Activated naive CD8-positive, alpha-beta T cell treated with anti-CD3 and anti-CD28 coated beads, Interleukin-2, amount 50 U/mL, for 16 hours (primary cell): Measurements from ENCODE around the gene PEX1.
A peak's percentile ranks its signal among the peaks of the same experiment; 100 is the strongest.
"Not testable (repeated sequence)": the region's sequence is repeated elsewhere in the genome, so short reads cannot be mapped to it uniquely, and the experiment has no call there.

Experiments
- DNase-seq: peaks from one replicate; pipeline ENCODE4 v3.0.0-alpha.2; 2020; ENCODE audit warnings: low read depth, low spot score

The PEX1 gene

DNA sequence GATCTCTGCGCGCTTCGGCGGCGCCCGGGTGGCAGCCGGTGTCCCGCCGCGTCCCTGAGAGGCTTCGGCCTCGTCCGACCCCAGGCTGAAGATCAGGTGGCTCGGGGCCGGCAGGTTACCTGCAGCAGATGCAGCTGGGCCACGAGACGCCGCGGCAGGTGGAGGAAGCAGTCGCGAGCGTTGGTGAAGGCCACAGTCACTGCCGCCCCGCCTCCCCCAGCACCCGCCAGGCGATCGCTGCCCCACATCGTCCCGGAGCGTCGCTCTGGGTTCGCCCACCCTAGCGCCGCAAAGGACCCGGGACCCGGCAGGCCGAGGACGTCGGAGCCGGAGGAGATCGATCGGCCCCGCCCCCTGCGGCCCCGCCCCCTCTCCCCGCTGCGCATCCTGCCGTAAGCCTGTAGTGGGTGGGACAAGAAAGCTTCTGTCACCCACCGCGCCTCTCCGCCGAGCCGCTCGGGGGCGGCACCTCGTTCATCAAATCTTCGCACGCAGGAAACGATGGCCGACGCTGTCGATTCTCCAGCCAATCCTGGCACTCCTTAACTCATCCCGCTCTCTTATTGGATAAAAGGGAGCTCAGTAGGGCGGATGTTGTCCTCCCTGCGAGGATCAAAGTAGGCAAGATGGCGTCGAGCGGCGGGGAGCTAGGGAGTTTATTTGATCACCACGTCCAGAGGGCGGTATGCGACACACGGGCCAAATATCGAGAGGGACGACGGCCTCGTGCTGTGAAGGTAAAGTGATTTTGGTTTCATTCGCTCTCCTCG, at the start of gene PEX1, which contains the start of gene RBM48:
TSS of gene PEX1 (minus strand) at position 333 of the 770 bp plus-strand sequence. CDS start at position 248, 85 bp downstream.
TSS of gene RBM48 (plus strand) at position 608 of the 770 bp plus-strand sequence. CDS start at position 627, 19 bp downstream.
- peak; percentile 88 for DNase-seq

DNA sequence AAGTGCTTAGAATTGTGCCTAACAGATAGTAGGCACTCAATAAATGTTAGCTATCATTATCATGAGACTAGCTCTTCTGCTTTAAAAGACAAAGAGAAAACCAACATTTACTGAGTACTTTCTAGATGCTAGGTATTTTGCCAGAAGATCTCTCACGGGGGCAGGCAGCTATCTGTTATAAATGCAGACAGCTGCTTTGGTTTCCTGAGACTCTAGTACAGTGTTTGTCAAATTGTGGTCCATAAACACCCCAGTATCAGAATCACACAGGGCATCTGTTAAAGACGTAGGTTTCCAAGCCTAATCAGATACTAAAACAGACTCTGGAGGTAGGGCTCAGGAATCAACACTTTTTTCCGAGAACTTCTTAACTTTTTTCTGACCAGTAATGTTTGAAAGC, 48.0 kb upstream of the PEX1 start:
- DNase-seq, result no peak

DNA sequence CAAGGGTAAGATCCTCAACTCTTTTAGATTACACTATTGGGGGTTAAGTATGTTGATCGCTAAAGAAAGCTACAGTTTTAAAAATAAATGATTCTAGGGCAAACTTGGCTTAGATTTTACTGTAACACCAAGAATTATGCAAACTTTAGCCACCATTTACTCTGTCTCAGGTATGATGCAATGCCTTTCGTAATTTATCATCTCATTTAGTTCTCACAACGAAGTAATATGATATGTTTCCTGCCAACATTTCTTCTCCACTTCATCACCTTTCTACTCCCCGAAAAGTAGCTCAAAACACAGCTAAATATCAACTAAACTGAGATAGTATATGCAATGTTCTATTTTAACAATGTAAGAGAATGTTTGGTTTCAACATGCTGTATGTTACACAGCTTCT, 40.8 kb upstream of the PEX1 start:
- DNase-seq, result no peak

DNA sequence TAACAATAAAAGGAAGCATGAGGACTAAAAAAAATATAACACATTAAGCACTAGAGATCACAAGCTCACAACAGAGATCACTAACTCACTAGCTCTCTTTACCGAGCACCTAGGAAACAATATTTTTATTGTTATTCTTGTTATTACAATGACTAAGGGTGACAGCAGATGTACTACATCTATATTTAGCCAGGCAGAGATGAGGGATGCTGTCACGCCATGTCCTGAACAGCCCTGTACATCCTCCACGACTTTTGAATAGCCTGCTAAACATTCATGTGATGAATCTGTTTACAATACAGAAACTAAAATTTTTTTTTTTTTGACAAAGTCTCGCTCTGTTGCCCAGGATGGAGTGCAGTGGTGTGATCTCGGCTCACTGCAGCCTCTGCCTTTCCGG, 39.1 kb upstream of the PEX1 start:
- no peak for DNase-seq

DNA sequence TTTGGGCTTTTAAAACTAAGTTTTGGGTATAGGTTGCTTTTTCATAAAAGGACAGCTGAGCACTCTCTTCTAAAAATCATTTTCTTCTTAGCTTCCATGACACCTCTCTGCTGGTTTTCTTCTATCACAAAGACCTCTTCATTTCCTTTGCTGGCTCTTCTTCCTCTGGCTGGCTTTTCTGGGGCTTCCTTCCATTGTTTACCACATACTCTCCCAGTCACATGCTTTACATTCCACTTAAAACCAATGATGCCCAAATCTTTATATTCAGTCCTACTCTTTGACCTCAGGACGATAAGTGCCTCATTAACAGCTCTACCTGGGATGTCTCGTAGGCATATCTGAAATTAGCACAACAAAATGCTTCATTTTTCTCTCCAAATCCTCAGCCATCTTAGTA, 35.0 kb upstream of the PEX1 start:
- no peak for DNase-seq

DNA sequence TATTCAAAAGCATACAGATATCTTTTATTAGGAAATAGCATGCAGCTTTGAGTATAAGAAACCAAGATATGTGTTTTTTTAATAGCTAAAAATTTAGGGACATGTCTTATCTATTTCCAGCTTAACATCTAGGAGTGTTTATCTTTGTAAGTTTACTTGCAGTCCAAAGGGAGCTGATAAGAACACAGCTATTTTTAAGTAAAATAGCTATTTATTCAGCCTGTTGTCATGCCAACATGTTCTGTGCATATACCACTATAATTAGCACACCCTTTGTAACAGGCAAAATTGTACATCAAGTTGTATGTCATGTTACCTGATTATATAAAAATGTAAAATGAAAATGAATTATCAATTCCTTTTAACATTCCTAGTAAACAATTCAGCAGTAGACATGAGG, 32.3 kb upstream of the PEX1 start:
- no peak for DNase-seq

DNA sequence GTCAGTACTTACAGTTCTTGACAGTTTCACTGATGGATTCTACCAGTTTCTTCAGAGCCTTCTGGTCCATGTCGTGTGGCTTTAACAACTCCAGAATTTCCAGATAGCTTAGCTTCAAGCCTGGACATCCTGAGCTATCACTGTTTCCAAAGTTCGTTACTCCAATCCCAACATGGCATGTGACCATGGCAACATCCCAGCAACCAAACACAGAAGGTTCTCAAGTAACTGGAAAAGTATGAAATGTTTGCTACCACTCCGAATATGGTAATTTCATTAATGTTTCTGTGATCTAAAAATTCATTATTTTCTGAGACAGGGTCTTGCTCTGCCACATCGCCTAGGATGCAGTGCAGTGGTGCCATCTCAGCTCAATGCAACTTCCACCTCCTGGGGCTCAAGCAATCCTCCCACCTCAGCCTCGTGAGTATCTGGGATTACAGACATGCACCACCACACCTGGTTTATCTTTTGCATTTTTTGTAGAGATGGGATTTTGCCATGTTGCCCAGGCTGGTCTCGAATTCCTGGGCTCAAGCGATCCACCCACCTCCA, 29.6 kb upstream of the PEX1 start:
- DNase-seq, result no peak

DNA sequence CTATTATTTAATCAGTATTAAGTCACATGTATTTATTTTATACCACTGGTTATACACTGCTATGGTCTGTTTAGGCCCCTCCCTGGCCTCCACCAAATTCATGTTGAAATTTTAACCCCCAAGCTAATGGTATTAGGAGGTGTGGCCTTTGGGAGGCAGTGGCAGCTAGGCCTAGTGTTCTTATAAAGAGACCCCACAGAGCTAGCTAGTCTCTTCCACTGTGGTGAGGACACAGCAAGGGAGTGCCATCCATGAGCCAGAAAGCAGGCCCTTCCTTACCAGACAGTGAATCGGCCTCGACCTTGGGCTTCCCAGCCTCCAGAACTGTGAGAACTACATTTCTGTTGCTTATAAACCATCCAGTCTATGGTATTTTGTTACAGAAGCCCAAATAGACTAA, 28.9 kb upstream of the PEX1 start:
- no peak for DNase-seq

DNA sequence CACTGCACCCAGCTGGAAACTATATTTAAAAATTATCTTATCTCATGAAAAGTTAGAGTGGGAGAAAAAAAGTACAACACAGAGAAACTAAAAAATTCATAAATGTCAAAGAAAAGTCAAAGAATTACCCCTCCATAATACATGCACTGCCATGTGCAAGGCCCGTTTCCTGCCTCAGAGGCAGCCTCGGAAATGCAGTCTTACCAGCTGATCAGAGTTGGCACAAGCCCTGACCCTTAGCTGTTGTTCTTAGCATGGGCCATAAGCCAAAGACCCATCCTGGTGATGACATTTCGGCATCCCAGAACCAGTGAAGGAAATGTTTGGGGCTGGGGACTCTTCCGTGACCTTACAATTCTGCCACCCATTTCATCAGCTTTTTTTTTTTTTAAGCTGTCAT, 21.9 kb upstream of the PEX1 start:
- no peak for DNase-seq

DNA sequence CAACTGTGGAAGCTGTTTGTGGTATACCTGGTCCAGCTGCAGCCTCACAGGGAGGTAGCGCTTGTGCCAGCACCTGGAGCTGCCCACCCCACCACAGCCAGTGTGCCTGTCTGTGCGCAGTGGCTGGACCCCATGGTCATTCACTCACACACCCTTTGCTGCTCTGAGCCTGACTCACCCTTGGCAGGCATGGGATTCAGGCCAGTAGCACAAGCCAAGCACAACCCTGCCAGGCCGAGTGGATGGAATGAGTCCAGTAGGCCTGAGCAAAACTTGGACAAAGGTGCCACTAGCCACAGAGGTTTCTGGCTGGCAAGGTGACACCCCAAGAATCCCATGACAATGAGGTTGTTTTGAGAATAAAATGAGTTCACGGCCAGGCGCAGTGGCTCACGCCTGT, 19.3 kb upstream of the PEX1 start:
- DNase-seq, result no peak

DNA sequence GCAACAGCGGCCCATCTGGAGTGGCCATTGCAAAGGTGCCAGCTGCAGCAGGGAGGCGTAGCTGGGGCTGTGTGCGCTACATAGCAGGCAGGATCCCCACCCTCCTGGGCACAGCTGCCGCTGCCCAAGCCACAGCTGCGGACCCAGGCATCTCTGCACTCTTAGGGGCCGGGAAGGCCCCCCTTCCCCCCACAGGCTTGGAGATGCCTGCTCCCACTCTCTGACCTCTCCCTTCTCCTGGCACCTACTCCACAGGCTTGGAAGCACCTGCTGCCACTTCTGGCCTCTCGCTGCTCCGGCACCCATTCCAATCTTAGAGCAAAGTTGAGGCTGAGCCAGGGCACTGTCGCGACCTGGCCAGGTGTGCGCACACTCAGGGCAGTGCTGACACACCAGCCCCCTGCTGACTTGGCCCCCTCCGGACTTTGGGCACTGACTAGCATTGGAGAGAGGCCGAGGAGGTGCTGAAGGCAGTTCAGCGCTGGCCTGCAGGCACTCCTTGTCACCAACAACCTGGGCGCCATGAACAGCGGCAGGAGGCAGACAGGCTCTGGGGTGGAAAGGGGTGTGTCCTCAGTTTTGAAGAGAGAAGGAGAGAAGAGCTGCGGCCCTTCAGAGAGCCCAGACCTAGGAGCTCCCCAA, 18.7 kb upstream of the PEX1 start:
- no peak for DNase-seq

DNA sequence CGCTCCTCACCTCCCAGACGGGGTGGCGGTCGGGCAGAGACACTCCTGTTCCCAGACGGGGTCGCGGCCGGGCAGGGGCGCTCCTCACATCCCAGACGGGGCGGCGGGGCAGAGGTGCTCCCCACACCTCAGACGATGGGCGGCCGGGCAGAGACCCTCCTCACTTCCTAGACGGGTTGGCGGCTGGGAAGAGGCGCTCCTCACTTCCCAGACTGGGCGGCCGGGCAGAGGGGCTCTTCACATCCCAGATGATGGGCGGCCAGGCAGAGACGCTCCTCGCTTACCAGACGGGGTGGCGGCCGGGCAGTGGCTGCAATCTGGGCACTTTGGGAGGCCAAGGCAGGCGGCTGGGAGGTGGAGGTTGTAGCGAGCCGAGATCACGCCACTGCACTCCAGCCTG, 16.8 kb upstream of the PEX1 start:
- DNase-seq, result not testable (repeated sequence)

DNA sequence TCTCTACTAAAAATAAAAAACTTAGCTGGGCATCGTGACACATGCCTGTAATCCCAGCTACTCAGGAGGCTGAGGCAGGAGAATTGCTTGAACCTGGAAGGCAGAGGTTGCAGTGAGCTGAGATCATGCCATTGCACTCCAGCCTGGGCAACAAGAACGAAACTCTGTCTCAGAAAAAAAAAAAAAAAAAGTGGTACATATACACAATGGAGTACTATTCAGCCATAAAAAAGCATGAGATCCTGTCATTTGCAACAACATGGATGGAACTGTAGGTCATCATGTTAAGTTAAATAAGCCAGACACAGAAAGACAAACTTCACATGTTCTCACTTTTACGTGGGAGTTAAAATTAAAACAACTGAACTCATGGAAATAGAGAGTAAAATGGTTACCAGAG, 15.2 kb upstream of the PEX1 start:
- not testable (repeated sequence) for DNase-seq

DNA sequence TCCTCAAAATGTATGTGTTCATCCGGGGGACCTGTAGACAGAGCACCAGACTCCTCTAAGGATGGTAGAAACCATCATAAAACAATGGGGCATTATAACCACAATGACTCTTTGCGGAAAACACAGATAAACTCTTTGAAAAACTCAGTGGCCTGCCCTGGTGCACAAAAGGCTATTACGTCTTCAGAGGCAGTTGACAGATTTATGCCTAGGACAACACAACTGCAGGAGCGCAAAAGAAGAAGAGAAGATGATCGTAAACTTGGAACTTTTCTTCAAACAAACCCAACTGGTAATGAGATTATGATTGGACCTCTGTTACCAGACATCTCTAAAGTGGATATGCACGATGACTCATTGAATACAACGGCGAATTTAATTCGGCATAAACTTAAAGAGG, 6.3 kb upstream of the PEX1 start:
- no peak for DNase-seq

DNA sequence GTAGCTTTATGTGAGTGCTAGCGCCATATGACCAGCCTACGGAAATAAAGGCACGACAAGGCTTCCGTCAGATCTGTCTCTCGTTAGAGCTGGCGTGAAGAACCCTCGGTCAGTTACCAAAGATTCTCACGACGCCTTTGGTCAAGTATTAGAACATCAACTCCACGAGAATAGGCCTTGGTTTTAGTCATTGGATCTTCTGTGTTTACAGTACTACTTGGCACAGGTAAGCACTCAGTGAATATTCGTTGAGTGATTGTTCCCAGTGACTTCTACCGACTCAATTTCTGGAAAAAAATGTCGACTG, 591 bp upstream of the PEX1 start:
- DNase-seq, result no peak

DNA sequence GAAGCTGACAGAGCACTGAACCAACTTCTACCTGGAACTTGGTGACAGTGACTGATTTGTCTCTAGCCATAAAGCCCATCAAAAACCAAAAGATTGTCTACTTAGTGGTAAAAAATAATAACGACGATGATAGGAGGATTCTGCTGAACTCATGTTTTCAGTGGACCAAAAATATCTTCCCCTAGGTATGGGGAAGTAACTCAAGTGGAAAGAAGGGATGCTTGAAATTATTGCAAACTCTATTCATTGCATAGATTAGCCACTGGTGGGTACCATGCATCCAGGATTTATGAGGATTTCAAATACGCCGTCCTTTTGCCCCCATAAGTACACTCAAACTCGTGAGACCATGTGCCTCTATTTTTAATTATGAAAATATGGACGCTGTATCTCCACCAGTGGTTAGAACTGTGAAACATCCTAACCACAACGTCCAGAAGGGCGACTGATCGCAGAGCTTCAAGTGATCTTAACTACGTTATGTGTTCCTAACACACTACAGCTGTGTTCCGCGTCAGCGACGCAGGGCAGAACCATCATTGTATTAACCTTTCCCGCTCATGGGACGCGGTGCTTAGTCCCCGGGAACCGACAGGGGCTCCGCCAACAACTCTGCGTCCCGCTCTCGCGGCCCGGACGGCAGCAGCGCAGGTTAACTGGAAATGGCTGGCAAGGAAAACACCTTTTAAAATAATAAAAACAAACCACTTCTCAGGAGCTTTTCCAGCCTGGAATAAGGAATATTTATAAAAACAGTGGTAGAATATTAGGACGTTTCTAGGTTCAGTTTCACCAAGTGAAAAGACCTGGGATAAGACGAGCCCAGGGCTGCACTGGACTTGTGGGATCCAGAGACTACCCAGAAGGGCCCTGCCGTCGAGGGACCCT, 776 bp downstream of the PEX1 start:
- no peak for DNase-seq

DNA sequence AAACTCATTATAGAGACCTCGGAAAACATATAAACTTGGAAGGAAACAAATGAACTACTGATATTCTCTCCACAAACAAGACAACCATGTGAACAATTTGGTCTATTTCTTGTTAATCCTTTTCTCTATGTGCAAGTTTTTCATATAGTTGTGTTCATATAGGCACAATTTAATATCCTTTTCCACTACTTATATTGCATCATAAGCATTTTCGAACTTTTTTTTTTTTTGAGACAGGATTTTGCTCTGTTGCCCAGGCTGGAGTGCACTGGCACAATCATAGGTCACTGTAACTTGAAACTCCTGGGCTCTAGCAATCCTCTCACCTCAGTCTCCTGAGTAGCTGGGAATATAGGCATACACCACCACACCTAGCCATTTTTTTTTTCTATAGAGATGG, 5.2 kb downstream of the PEX1 start:
- no peak for DNase-seq

DNA sequence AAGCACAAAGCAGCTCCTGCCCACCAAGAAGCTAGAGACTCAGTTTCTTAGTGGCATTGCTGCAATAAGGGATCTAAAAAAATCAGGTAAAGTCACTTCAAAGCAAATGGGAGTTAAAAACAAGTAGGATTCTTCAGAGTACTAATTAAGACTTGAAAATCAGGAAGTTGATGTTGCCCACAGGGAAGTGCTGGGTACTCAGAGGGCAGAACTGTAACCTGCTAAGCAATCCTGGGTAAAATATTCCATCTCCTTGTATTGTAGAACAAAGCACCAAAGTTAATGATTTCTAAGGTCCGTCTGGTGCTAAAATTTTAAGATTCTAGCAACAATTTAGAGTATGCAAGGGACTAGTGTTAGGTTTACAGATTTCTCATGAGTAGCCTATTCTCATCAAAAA, 8.3 kb downstream of the PEX1 start:
- no peak for DNase-seq

DNA sequence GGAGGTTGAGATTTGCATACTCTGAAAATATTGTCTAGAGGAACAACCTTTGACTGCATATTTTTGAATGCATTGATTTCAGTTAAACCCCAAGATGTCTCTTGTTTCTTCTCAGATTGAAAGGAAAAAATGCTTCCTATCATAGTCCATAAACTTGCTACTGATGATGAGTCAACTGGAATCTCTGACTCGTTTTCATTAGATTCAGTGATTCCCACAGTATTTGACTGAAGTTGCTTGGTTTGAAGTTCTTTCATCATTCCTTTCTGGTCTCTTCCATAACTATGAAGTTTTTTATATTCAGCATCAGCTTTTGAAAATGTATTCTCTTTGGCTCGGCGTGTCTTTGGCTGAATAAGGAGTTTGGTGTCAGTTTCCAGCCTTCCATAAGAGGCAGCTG, 10.7 kb downstream of the PEX1 start:
- no peak for DNase-seq

DNA sequence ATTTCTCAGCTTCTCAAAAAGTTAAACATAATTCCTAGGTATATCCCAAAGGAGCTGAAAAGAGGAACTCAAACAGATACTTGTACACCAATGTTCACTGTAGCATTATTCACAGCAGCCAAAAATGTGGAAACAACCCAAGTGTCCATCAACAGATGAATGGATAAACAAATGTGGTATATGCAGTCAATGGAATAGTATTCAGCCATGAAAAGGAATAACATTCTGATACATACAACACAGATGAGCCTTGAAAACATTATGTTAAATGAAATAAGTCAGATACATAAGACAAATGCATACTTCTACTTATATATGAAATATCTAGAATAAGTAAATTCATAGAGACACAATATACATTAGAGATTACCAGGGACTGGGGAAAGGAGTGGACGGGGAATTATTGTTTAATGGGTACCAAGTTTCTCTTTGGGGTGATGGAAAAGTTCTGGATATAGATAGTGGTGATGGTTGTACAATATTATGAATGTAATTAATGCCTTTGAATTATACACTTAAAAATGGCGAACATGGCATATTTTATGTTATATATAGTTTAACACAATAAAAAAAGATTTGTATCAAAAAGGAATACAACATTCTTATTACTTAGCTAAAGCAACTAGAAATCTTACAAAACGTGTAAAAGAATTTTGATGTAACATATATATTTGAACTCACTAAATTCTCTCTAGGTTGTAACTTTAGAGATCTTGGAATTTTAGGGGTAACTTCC, 15.0 kb downstream of the PEX1 start:
- DNase-seq, result no peak

DNA sequence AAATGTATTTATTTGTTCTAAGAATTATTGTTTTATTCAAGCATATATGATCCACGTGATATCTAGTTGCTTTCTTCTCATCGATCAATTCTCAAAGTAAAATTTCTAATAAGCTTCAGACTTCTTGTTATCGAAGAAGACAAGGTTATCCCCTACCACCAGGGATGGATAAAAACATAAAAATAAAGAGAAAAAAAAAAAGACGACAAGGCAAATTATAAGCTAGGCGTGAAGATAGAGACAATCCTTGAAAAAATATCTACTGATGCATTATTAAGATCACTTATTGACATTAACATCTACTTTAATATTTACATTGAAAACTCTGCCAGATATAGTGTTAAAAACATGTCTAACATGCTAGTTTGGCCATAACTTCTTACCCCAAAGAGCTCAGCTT, 19.4 kb downstream of the PEX1 start:
- no peak for DNase-seq

DNA sequence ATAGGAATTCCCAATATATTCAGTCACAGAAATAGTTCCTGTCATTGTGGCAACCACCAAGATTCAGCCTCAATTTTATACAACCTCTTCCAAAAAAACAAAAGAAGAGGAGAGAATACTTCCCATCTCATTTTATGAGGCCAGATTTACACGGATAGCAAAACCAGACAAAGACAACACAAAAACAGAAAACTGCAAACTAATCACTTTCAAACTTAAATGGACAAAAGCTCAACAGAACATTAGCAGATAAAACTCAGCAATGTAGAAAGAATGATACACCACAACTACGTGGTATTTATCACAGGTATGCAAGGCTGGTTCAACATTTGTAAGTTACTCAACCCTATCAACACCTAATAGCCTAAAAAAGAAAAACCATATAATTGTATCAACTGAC, 22.0 kb downstream of the PEX1 start:
- DNase-seq, result no peak
